C4-2B (cell line): ENCODE results near the gene MICAL2.

Experiments used
- ZFX ChIP-seq: fragments of 450-650 bp; IDR thresholded peaks from 2 replicates; pipeline ENCODE4 v1.6.1; 2017
- TF ChIP-seq, protein P1 (sequence below): fragments of 450-650 bp; conservative IDR thresholded peaks from 2 replicates; pipeline ENCODE4 v1.5.1; 2017; ENCODE audit warnings: mild to moderate bottlenecking

DNA sequence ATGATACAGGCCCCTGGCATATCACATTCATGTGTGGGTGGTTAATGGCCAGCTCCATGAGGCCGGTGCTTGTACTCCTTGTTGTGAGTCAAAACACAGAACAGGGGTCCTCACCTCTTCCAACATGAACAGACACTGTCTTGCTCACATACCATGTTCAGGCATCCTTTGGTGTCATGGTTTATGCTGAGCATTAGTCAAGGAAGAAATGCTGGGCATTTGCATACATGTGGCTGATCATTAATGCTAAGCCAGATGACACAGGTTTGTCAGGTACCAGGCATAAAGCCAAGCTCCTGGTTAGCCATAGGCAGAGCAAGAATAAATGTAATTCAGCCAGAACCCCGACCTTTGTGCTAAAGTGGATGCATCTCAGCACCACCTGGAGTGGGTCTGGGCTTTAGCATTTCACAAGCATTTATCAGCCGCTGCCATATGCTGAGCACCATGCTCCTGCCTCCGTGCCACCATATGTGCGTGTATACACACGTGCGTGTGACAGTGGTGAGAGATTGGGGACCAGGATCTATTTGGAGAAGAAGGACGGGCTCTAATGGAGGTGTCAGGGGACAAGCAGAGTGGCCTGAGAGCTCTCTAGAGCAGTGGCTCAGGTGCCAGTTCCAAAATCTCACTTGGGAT, 55.0 kb downstream of the MICAL2 start:
- TF ChIP-seq, protein P1, sequence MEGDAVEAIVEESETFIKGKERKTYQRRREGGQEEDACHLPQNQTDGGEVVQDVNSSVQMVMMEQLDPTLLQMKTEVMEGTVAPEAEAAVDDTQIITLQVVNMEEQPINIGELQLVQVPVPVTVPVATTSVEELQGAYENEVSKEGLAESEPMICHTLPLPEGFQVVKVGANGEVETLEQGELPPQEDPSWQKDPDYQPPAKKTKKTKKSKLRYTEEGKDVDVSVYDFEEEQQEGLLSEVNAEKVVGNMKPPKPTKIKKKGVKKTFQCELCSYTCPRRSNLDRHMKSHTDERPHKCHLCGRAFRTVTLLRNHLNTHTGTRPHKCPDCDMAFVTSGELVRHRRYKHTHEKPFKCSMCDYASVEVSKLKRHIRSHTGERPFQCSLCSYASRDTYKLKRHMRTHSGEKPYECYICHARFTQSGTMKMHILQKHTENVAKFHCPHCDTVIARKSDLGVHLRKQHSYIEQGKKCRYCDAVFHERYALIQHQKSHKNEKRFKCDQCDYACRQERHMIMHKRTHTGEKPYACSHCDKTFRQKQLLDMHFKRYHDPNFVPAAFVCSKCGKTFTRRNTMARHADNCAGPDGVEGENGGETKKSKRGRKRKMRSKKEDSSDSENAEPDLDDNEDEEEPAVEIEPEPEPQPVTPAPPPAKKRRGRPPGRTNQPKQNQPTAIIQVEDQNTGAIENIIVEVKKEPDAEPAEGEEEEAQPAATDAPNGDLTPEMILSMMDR, result no peak
- TF ChIP-seq ZFX, result no peak
